GM23338 (cell line): ENCODE data around the gene FKBP5.

Source experiments
- EZH2 ChIP-seq: fragments of 200-600 bp; sonication (generic); IDR thresholded peaks from one replicate; pipeline ENCODE4 v1.8.0; 2017; ENCODE audit warnings: antibody characterized with exemption, mild to moderate bottlenecking, low read depth; ENCODE audit not compliant: unreplicated experiment
- EZH2phosphoT487 ChIP-seq: fragments of 200-600 bp; sonication (generic); IDR thresholded peaks from one replicate; pipeline ENCODE4 v1.8.1; 2018; ENCODE audit warnings: antibody characterized with exemption; ENCODE audit not compliant: unreplicated experiment
- ZNF331 ChIP-seq: fragments of 250-450 bp; sonication (Bioruptor Pico); IDR thresholded peaks from 2 replicates; pipeline ENCODE4 v1.5.0; 2020; ENCODE audit warnings: low read depth, mild to moderate bottlenecking, moderate library complexity

GRCh38 chr6:35534407-35535170, 154.1 kb downstream of the FKBP5 start:
- TF ChIP-seq EZH2, result no peak
- no peak for TF ChIP-seq ZNF331 (CRISPR knock-in tag)
- no peak for TF ChIP-seq EZH2phosphoT487
